Measurements from ENCODE around the gene SMOC2. TPM values are rescaled to one million over a fixed set of nuclear protein-coding genes. Genes with fewer than 3 reads are reported as not detected.

SMOC2 gene
- total RNA-seq, 4 donors from 2014 or later = 10.7 to 14.9 (median 13.7) TPM

DNA sequence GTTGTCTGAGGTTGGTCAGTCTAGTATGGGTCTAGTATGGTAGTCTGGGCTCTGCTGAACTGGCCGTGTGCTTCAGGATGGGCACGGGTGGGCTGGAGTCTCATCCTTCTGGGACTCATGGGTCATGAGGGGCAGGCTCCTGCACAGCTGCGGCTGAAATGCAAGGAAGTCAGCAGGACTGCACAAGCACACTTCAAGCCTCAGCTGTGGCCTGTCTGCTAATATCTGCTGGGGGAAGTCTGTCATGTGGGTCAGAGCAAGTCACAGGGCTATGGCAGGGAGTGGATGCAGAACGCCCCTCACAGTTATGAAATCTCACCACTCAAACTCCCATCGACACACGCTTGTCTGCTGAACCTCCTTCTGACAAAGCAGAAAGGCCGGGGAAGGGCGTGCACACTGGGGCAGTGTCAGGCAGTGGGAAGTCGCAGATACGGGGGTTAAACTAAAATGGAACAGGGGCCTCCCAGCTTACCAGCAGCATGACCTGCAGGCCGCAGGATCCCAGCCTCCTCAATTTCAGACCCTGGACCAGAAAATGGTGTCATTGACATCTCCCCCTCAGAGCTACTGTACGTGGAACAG is 229.5 kb downstream of the SMOC2 start:
- H3K27me3 ChIP-seq = no peaks in the 10 kb centered on the region

DNA sequence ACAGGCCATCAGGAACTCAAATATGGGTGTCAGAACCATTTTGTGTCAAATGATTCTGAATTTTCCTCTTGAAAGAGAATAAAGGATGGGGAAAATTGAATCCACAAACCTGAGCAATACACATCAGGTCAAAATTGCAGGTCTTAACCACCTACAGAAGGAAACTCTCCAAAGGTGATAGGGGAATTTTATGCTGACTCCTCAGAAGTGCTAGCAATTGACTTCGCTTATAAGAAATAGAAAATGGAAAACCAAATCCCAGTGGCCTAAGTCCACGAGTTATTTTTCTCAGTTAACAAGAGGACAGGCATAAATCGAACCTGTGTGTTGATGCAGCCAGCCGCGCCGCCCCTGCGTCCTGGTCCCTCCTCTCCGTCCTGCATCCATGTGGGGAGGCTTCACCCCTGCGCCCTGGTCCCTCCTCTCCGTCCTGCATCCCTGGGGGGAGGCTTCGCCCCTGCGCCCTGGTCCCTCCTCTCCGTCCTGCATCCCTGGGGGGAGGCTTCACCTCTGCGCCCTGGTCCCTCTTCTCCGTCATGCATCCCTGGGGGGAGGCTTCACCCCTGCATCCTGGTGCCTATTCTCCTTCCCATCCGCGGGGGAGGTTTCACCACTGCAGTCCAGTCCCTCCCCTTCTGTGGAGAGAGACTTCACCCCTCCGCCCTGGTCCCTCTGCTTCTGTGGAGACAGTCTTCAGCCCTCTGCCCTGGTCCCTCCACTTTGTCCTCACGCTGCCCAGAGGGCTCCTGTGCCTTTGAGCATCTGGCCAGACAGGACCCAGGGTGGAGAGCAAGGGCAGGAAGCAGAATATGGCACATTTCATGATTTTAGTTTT is 230.3 kb downstream of the SMOC2 start:
- peak in 1 of 3 donors; percentile 32 for DNase-seq
- no peak overlapping the region for H3K27ac ChIP-seq

More for the DNA sequence above, 229.5 kb downstream of the SMOC2 start:
- H3K27ac ChIP-seq = no peak overlapping the region
- H3K4me1 ChIP-seq = no peaks in the 10 kb centered on the region
- DNase-seq = peak in 1 of 3 donors; percentile 29
- no peak for TF ChIP-seq POLR2A (IDR thresholded peaks at IDR 0.05)
- TF ChIP-seq, protein P1, sequence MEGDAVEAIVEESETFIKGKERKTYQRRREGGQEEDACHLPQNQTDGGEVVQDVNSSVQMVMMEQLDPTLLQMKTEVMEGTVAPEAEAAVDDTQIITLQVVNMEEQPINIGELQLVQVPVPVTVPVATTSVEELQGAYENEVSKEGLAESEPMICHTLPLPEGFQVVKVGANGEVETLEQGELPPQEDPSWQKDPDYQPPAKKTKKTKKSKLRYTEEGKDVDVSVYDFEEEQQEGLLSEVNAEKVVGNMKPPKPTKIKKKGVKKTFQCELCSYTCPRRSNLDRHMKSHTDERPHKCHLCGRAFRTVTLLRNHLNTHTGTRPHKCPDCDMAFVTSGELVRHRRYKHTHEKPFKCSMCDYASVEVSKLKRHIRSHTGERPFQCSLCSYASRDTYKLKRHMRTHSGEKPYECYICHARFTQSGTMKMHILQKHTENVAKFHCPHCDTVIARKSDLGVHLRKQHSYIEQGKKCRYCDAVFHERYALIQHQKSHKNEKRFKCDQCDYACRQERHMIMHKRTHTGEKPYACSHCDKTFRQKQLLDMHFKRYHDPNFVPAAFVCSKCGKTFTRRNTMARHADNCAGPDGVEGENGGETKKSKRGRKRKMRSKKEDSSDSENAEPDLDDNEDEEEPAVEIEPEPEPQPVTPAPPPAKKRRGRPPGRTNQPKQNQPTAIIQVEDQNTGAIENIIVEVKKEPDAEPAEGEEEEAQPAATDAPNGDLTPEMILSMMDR (IDR thresholded peaks at IDR 0.05) = no peak
- no peaks in the 10 kb centered on the region for H3K9me3 ChIP-seq
- H3K4me3 ChIP-seq = no peak overlapping the region
- no peaks in the 10 kb centered on the region for H3K36me3 ChIP-seq

DNA sequence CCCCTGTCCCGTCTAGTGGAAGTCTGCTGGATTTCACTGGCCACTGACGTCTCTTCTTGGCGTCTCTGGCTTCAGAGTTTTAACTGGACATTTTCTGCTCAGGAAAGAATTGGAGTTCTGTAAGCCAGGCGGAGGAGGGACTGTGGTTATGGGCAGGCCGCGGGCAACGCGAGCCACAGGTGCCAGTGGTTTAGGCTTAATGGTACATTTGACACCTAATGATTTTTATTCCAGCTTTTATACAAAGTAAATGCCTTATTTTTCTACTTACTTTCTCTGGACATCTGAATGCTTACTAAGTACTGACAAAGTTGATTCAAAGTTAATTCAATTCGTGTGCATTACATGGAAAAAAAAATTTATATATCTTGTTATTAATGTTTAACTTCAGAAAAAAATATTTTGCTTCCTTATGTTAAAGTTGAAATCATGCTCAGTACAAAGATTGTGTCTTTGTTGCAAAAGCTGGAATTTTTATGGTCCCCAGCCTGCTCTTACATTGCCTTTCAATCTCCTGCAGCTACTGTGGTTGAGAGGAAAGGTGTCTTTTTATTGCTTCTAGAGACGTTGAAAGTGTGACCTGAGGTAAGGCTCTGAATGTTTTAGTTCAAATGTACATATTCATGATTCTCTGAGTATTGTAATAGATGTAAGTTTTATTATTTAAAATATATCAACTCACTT is 231.0 kb downstream of the SMOC2 start:
- Histone ChIP-seq H3K4me1 (no peaks in the 10 kb centered on the region), H3K4me3 (no peak overlapping the region), H3K27ac (no peak overlapping the region), H3K36me3 (no peaks in the 10 kb centered on the region), H3K9me3 (no peaks in the 10 kb centered on the region), H3K27me3 (no peaks in the 10 kb centered on the region)
- peak in 1 of 3 donors; percentile 18 for DNase-seq
- TF ChIP-seq, protein P1 (IDR thresholded peaks at IDR 0.05) = no peak
- no peak for TF ChIP-seq POLR2A (IDR thresholded peaks at IDR 0.05)

More for the DNA sequence above, 230.3 kb downstream of the SMOC2 start:
- Histone ChIP-seq H3K4me3 (no peak overlapping the region), H3K36me3 (no peaks in the 10 kb centered on the region), H3K27me3 (no peaks in the 10 kb centered on the region), H3K9me3 (no peaks in the 10 kb centered on the region), H3K4me1 (no peaks in the 10 kb centered on the region)
- TF ChIP-seq, protein P1 (IDR thresholded peaks at IDR 0.05) = no peak
- TF ChIP-seq POLR2A (IDR thresholded peaks at IDR 0.05) = no peak

DNA sequence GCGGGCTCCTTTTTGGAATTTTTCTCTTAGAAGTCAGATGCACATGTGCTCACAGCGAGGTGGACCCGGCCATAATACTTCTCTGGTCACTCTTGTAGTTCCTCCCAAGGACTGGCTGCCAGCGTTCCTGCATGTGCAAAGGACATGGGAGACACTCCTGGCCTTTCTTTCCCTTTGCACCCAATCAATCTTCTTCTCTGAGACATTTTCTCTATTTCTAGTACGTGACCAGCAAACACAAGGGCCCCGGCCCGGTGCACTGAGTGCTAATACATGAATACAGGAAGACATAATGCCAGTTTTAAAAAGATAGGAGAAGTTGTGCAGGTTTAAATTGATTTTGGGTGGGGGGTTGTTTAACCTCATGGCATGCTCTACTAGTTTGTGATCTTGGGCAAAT is 233.6 kb downstream of the SMOC2 start:
- no peaks in the 10 kb centered on the region for H3K4me1 ChIP-seq
- H3K9me3 ChIP-seq = no peaks in the 10 kb centered on the region
- no peak for TF ChIP-seq POLR2A (IDR thresholded peaks at IDR 0.05)
- TF ChIP-seq, protein P1 (IDR thresholded peaks at IDR 0.05) = no peak
- no peak overlapping the region for H3K27ac ChIP-seq
- DNase-seq = peak in 1 of 3 donors; percentile 15
- no peak overlapping the region for H3K4me3 ChIP-seq
- H3K27me3 ChIP-seq = no peaks in the 10 kb centered on the region
- H3K36me3 ChIP-seq = no peaks in the 10 kb centered on the region

DNA sequence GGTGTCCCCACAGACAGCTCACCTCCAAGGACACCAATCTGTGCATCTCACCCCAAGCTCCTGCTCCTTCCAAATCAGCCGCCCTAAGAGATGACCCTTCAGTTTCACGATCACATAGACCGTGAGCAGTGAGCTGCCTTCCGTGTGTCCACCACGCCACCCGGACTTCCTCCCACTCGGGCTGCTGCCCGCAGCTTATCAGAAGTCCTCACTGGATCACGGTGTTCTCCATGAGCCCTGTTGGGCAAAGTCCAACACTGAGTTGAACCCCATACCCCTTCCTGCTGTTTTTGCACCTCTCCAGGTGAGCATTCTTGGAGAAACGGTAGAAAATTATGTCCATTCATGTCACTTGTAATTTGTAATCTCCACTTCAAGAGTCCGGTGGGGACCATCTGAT is 234.4 kb downstream of the SMOC2 start:
- TF ChIP-seq POLR2A (IDR thresholded peaks at IDR 0.05) = no peak
- TF ChIP-seq, protein P1 (IDR thresholded peaks at IDR 0.05) = no peak
- Histone ChIP-seq H3K4me1 (no peaks in the 10 kb centered on the region), H3K36me3 (no peaks in the 10 kb centered on the region), H3K27me3 (no peaks in the 10 kb centered on the region), H3K27ac (no peak overlapping the region), H3K4me3 (no peak overlapping the region), H3K9me3 (no peaks in the 10 kb centered on the region)
- DNase-seq = peak in 1 of 3 donors; percentile 24

All from Peyer's patch (tissue), 4 donors.